Suppressor macrophage treated with lipopolysaccharide for 4 hours (primary cell): ENCODE data around the gene NEURL3.
"Not testable (repeated sequence)": the region's sequence is repeated elsewhere in the genome, so short reads cannot be mapped to it uniquely, and the experiment has no call there.

Source experiments
- DNase-seq: peaks from one replicate; pipeline ENCODE4 v3.0.0-alpha.2; 2020

Gene NEURL3

GRCh38 chr2:96505231-96505889, at the start of gene NEURL3:
Gene NEURL3 (minus strand): TSS chr2:96505357. CDS start chr2:96505286, 71 bp downstream.
- DNase-seq: peak; percentile 82

GRCh38 chr2:96554293-96555145, 49.4 kb upstream of the NEURL3 start:
- peak; percentile 62 for DNase-seq

GRCh38 chr2:96553957-96554292, 48.8 kb upstream of the NEURL3 start:
- not testable (repeated sequence) for DNase-seq

- DNase-seq: no peak
These were observed 48.2 kb upstream of the NEURL3 start for GRCh38 chr2:96553176-96553956.

- DNase-seq: no peak
These were observed 47.4 kb upstream of the NEURL3 start for GRCh38 chr2:96552315-96553175.

- DNase-seq: no peak
These were observed 46.6 kb upstream of the NEURL3 start for GRCh38 chr2:96551605-96552314.

- DNase-seq: no peak
These were observed 45.8 kb upstream of the NEURL3 start for GRCh38 chr2:96550787-96551604.

- no peak for DNase-seq
These were observed 45.0 kb upstream of the NEURL3 start for GRCh38 chr2:96549967-96550786.

GRCh38 chr2:96549466-96549785, 44.3 kb upstream of the NEURL3 start:
- DNase-seq: no peak

GRCh38 chr2:96548558-96549465, 43.7 kb upstream of the NEURL3 start:
- DNase-seq: no peak

GRCh38 chr2:96547731-96548171, 42.6 kb upstream of the NEURL3 start:
- DNase-seq: no peak

GRCh38 chr2:96547203-96547641, 42.1 kb upstream of the NEURL3 start:
- no peak for DNase-seq

GRCh38 chr2:96546797-96547196, 41.6 kb upstream of the NEURL3 start:
- no peak for DNase-seq

- no peak for DNase-seq
These were observed 41.2 kb upstream of the NEURL3 start for GRCh38 chr2:96546321-96546720.

GRCh38 chr2:96542357-96542977, 37.3 kb upstream of the NEURL3 start:
- DNase-seq: no peak

- no peak for DNase-seq
These were observed 36.4 kb upstream of the NEURL3 start for GRCh38 chr2:96541398-96542152.

GRCh38 chr2:96540136-96540535, 35.0 kb upstream of the NEURL3 start:
- DNase-seq: no peak
